Neural progenitor cell (in vitro differentiated cells): Measurements from ENCODE around the gene FXYD2.

Source experiments
- CTCF ChIP-seq: fragments of 200-600 bp; sonication (generic); IDR thresholded peaks from 2 replicates; pipeline ENCODE4 v1.5.1; 2017; ENCODE audit warnings: antibody characterized with exemption, mild to moderate bottlenecking
- EZH2 ChIP-seq: fragments of 200-600 bp; sonication (generic); IDR thresholded peaks from 2 replicates; pipeline ENCODE4 v1.6.1; 2017; ENCODE audit warnings: antibody characterized with exemption, mild to moderate bottlenecking, moderate library complexity

- no peak for TF ChIP-seq CTCF
- TF ChIP-seq EZH2 = no peak
Measured at GRCh38 chr11:117859488-117860112, 35.1 kb upstream of the FXYD2 start.
